GM12873 (cell line): Measurements from ENCODE around the gene HDAC11.

ENCODE experiments used
- TF ChIP-seq, protein P1 (sequence below): IDR thresholded peaks from 2 replicates; pipeline ENCODE4 v1.5.1; 2012; ENCODE audit warnings: low read depth, mild to moderate bottlenecking, moderate library complexity, low read length, control low read depth; ENCODE audit not compliant: insufficient read depth; ENCODE audit errors: missing control alignments

The HDAC11 gene

DNA sequence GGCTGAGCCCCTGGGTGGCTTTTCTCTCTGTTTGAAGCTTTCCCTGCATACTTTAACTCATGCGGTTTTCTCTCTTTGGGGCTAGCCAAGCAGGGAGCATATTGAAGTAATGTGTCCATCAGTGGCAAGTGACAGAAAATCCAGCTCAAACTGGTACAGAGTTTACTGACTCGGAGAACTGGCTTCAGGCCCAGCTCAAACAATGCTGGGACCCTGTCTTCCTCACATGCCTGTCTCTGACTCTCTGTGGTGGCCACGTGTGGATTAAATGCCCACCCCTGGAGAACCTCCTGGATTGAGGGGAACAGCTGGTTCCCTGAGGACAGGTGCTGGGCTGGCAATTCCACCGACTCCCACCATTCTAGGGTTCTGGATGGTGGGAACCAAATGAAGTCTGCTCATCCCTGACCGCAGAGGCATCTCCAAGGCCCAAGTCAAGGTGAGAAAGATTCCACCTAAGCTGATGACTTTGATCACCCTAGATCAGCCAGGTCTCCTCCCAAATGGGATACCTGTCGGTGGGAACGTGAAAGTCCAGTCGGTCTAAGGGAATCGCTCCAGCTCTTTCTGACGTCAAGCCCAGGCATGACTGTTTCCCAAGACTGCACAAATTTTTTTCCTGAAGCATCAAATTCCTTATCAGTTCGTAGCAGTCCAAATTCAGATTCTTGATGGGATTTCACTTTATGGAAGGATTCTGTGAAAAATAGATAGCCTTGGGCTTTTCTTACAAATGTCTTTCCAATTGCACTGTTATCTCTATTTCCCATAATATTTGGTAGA is 16.3 kb upstream of the HDAC11 start:
- TF ChIP-seq, protein P1, sequence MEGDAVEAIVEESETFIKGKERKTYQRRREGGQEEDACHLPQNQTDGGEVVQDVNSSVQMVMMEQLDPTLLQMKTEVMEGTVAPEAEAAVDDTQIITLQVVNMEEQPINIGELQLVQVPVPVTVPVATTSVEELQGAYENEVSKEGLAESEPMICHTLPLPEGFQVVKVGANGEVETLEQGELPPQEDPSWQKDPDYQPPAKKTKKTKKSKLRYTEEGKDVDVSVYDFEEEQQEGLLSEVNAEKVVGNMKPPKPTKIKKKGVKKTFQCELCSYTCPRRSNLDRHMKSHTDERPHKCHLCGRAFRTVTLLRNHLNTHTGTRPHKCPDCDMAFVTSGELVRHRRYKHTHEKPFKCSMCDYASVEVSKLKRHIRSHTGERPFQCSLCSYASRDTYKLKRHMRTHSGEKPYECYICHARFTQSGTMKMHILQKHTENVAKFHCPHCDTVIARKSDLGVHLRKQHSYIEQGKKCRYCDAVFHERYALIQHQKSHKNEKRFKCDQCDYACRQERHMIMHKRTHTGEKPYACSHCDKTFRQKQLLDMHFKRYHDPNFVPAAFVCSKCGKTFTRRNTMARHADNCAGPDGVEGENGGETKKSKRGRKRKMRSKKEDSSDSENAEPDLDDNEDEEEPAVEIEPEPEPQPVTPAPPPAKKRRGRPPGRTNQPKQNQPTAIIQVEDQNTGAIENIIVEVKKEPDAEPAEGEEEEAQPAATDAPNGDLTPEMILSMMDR = no peak

DNA sequence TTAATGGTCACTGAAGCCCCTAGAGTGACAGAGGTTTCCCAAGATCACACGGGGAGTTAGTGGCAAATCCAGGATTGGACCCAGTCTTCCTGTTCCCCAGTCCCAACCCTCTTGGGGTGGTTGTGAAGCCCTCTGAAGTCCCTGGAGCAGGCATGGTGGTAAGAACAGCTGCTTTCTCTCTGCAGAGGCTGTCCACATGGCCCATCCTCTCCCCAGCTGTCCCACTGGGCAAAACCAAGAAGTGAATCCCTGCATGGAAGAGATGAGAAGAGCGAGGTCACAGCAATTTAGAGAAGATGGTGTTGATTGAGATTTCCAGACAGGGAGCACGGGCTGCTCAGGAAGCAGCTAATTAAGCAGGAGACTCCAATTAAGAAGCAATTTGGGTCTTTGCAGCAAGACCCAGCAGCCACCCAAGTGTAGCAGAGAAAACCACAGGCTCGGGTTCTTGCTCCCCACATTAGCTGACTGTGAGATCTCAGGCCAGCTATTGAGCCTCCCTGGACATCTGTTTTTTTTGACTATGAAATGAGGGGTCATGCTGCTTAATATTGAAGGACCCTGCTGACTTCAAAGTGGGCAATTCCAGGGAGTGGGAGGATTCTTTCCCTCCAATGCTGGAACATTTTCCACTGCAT is 14.8 kb upstream of the HDAC11 start:
- TF ChIP-seq, protein P1 = no peak

DNA sequence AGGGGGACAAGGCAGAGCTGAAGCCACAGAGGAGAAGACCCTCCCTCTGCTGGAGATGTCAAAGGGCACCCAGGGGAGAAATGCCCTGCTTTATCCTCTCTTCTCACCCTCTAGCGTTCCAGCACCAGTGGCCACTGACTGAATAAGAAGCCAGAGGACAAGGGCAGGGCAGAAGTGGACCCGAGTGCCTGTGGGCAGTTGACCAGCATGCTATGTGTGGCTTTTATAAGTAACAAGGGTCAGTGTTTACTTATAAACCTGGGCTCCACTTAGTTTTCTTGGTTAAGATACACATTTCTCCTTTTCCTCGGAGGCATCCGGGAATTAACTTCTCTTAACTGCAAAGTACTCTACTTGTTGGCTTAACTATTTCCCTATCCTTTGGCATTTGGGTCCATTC is 13.3 kb upstream of the HDAC11 start:
- TF ChIP-seq, protein P1 = no peak

DNA sequence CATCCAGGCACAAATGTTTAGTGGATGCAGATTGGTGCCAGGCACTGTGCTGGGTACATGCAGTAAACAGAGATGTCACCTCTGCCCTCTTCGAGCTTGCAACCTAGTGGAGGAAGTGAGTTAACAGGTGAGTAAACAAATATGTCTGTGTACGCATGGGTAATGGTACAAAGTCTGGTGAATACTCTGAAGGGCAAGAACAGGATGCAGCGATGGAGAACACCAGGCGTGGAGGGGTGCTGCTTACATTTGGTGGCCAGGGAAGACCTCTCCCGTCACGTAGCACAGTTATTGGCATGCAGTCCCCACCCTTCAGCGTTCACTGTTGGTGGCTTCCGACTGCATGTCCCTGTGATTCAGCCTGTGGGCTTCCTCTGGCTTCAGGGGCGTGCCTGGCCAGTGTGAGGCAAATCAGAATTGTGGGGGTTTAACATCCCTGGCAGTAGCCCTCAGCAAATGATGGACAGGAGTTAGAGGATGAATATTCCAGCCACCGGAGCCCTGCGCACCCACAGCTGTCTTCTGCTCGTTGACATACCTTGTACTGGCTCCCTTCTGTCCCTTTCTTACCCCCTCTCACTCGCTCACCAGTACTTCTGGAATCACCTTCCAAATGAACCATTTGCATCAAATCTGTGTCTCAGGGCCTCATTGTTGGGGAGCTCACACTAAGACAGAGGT is 9.1 kb upstream of the HDAC11 start:
- TF ChIP-seq, protein P1 = no peak

DNA sequence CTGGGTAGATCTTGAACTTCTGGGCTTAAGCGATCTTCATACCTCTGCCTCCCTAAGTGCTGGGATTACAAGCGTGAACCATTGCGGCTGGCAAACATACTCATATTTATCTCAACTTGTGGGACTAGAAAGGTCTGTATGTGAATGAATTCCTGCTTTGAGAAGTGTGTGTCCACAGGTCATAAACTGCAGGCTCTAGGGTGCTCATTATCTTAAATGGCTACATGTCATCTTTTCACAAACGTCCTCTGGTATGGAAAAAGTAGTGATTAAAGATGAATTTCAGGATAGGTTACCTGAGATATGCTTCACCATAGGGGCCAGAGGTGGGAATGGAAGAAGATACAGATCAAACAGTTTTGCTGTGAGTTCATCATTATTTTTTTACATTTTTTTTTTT is 7.8 kb upstream of the HDAC11 start:
- TF ChIP-seq, protein P1 = no peak

DNA sequence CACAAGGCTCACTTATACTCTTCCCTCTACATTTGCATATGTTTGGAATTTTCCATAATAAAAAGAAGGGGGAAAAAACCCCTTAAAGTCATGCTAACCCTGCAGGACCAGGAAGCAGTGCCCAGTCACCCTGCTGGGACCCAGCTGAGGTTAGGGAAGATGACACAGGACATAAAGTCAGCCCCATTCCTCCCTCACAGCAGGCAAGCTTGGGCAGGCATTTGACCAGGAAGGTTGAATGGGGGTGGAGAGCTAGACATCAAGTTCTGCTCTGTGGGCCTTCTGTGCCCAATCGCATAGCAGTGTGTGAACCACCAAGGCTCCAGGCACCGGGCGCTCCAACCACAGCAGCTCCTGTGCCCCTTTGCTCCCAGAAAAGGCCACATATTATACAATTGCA is 7.1 kb upstream of the HDAC11 start:
- TF ChIP-seq, protein P1 = no peak

DNA sequence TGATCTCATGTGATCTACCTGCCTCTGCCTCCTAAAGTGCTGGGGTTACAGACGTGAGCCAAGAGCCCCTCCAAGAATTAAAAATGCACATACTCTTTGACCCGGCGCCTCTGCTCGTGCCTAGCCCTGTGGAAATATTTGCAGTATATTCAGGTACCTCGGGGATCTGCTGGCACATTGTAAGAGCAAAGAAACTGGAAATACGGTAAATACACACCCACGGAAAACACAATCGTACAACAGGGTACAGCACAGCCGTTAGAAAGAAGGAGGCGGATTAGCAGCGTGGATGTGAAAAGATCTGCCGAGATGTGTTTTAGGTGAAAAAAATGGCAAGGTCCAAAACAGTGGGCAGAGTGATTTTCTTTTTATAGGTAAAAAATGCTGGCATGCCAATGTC is 6.1 kb upstream of the HDAC11 start:
- TF ChIP-seq, protein P1 = no peak
